HuH-7.5 (cell line): ENCODE measurements around the gene PLEKHM2.

Source experiments
- DNase-seq: peaks from one replicate; pipeline ENCODE4 v3.0.0; 2011; ENCODE audit warnings: low spot score

The PLEKHM2 gene

GRCh38 chr1:15738416-15739113 lies 54.4 kb downstream of the PLEKHM2 start:
- DNase-seq: no peak

GRCh38 chr1:15739259-15739658 lies 55.1 kb downstream of the PLEKHM2 start:
- DNase-seq: no peak

GRCh38 chr1:15739745-15740144 lies 55.6 kb downstream of the PLEKHM2 start:
- DNase-seq: no peak

- DNase-seq: peak; percentile 95
Observed at GRCh38 chr1:15740924-15741850, 57.1 kb downstream of the PLEKHM2 start.

GRCh38 chr1:15742339-15742801 lies 58.2 kb downstream of the PLEKHM2 start, which contains the start of gene TMEM82:
TSS of gene TMEM82 (plus strand) at chr1:15742499. CDS start at chr1:15742560, 61 bp downstream.
- peak; percentile 77 for DNase-seq

- no peak for DNase-seq
Observed at GRCh38 chr1:15744122-15744679, 60.1 kb downstream of the PLEKHM2 start.

- DNase-seq: peak; percentile 50
Observed at GRCh38 chr1:15747378-15747777, 63.3 kb downstream of the PLEKHM2 start.

- DNase-seq: no peak
Observed at GRCh38 chr1:15748264-15748663, 64.1 kb downstream of the PLEKHM2 start.

- no peak for DNase-seq
Observed at GRCh38 chr1:15748690-15749398, 64.7 kb downstream of the PLEKHM2 start.

GRCh38 chr1:15749399-15750291 lies 65.5 kb downstream of the PLEKHM2 start:
- no peak for DNase-seq

GRCh38 chr1:15750924-15751323 lies 66.8 kb downstream of the PLEKHM2 start:
- DNase-seq: no peak

GRCh38 chr1:15751717-15752116 lies 67.6 kb downstream of the PLEKHM2 start:
- no peak for DNase-seq

GRCh38 chr1:15753776-15754175 lies 69.7 kb downstream of the PLEKHM2 start:
- no peak for DNase-seq

GRCh38 chr1:15755021-15755645 lies 71.0 kb downstream of the PLEKHM2 start:
- no peak for DNase-seq

- DNase-seq: no peak
Observed at GRCh38 chr1:15755646-15756040, 71.5 kb downstream of the PLEKHM2 start.

GRCh38 chr1:15756143-15757015 lies 72.3 kb downstream of the PLEKHM2 start:
- peak; percentile 3 for DNase-seq

GRCh38 chr1:15757016-15757543 lies 73.0 kb downstream of the PLEKHM2 start:
- no peak for DNase-seq

- peak; percentile 60 for DNase-seq
Observed at GRCh38 chr1:15757575-15758342, 73.6 kb downstream of the PLEKHM2 start.
